ENCODE data around the gene FRMPD4.

DNA sequence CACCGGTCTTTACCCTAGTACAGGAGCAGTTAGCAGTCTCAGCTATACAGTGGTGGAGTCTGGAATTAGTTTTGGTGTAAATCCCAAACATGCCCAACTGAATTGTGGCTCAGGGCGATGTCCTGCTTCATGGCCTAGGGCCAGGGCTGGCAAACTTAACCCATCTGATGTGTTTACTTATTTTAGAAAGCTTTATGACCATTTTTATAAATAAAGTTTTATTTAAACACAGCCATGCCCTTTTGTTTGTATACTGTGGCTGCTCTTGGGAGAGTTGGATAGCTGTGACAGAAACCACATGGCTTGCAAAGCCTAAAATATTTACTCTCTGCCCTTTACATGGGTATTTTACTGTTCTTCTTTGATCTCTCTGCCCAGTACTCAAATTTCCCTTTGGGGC, 7.1 kb downstream of the FRMPD4 start:
- TF ChIP-seq, protein P1, sequence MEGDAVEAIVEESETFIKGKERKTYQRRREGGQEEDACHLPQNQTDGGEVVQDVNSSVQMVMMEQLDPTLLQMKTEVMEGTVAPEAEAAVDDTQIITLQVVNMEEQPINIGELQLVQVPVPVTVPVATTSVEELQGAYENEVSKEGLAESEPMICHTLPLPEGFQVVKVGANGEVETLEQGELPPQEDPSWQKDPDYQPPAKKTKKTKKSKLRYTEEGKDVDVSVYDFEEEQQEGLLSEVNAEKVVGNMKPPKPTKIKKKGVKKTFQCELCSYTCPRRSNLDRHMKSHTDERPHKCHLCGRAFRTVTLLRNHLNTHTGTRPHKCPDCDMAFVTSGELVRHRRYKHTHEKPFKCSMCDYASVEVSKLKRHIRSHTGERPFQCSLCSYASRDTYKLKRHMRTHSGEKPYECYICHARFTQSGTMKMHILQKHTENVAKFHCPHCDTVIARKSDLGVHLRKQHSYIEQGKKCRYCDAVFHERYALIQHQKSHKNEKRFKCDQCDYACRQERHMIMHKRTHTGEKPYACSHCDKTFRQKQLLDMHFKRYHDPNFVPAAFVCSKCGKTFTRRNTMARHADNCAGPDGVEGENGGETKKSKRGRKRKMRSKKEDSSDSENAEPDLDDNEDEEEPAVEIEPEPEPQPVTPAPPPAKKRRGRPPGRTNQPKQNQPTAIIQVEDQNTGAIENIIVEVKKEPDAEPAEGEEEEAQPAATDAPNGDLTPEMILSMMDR (conservative IDR thresholded peaks at IDR 0.05) = no peak
- TF ChIP-seq ZFX (IDR thresholded peaks at IDR 0.05) = no peak
